Adrenal gland (tissue), 12 donors: ENCODE measurements around the gene CLCA4. TPM values are rescaled to one million over a fixed set of nuclear protein-coding genes. Genes with fewer than 3 reads are reported as not detected.
"Not testable (repeated sequence)": the region's sequence is repeated elsewhere in the genome, so short reads cannot be mapped to it uniquely, and the experiment has no call there.

Experiments
- DNase-seq, 7 donors: peaks; one replicate each; pipeline ENCODE4 v3.0.0-alpha.2; 2019 to 2020
- H3K27ac ChIP-seq, 5 donors: fragments of 200-600 bp; sonication (generic) in 4 of 5; 1 replicate in 3 of 5; 2 replicates in 2 of 5; pipeline versions ENCODE4 v1.5.1 to v1.8.0; 2016 to 2020; ENCODE audit warnings: mild to moderate bottlenecking in 1 of 5
- H3K27me3 ChIP-seq: fragments of 200-600 bp; 2 replicates; pipeline ENCODE4 v1.8.0; 2021
- H3K36me3 ChIP-seq, 2 donors: fragments of 200-600 bp; replicated peaks in 1 of 2; 1 replicate in 1 of 2; 2 replicates in 1 of 2; pipeline versions ENCODE4 v1.5.1 to v1.8.0; 2018 to 2022
- H3K4me1 ChIP-seq, 2 donors: fragments of 200-600 bp; replicated peaks in 1 of 2; 1 replicate in 1 of 2; 2 replicates in 1 of 2; pipeline versions ENCODE4 v1.5.1 to v1.8.0; 2018 to 2021
- H3K4me3 ChIP-seq, 4 donors: fragments of 200-600 bp; sonication (generic) in 3 of 4; one replicate each; pipeline ENCODE4 v1.5.1; 2016 to 2018
- H3K9me3 ChIP-seq, 3 donors: fragments of 200-600 bp; sonication (generic) in 1 of 3; replicated peaks in 1 of 3; 1 replicate in 2 of 3; 2 replicates in 1 of 3; pipeline versions ENCODE4 v1.5.1 to v1.8.0; 2016 to 2021
- POLR2A ChIP-seq, 2 donors: fragments of 450-650 bp; IDR thresholded peaks; one replicate each; pipeline ENCODE4 v1.6.1; 2017; ENCODE audit warnings: antibody characterized with exemption in 2 of 2, mild to moderate bottlenecking in 2 of 2, moderate library complexity in 1 of 2
- WGBS, 4 donors: extraction: QIAGEN DNeasy Blood & Tissue Kit in 2 of 4; methylation state at CpG; one replicate each; pipeline versions ENCODE4 v1.1.5 to v1.1.7; 2013 to 2017; 5-methylcytosine and 5-hydroxymethylcytosine counted together
- intact Hi-C, 2 donors: fragments of 100-400 bp; cut with DNase I; formaldehyde crosslinking; loops; one replicate each; pipeline versions ENCODE4 v1.14.1 to v1.15.0; 2022 to 2023
- polyA plus RNA-seq, 3 donors: library from polyadenylated mRNA; stranded (reverse); fragments of 200-250 nt in 2 of 3; fragments of 350-450 nt in 1 of 3; fragmentation: Illumina TruSeq in 1 of 3; extraction: RNeasy Lipid Tissue Mini Kit (QIAGEN cat#74804) in 1 of 3; gene quantifications; one replicate each; pipeline ENCODE4 v1.2.3, GENCODE V29; 2013 to 2014
- total RNA-seq, 9 donors: library from RNA; depleted of rRNA in 4 of 9; stranded (reverse); fragments of >200 nt in 4 of 9; fragments of 120-200 nt in 1 of 9; fragmentation: NEBNext Ultra II Directional in 1 of 9; extraction: Animal tissue kit (Norgen Biotek cat#: 25700) in 1 of 9; gene quantifications; one replicate each; pipeline versions ENCODE4 v1.1.0 to v1.2.4, GENCODE V29; 2013 to 2023
- TF ChIP-seq, protein P1 (sequence below), 6 experiments: fragments of 450-650 bp in 4 of 6; fragments of 200-600 bp in 2 of 6; sonication (generic) in 1 of 6; IDR thresholded peaks; 1 replicate in 5 of 6; 2 replicates in 1 of 6; pipeline versions ENCODE4 v1.5.1 to v1.8.0; 2016 to 2021; ENCODE audit warnings: antibody characterized with exemption in 6 of 6, mild to moderate bottlenecking in 2 of 6, moderate library complexity in 1 of 6
- donor health status: healthy with polysubstance abuse.
- donor health status: Bipolar disorder and iron deficiency.
- donor health status: DM: yes; HTN: yes; CAD: no.
- donor health status: DM: no; HTN: no; CAD: no.
- donor health status: DM: no; HTN: no; CAD: no.
- donor health status: DM: yes; HTN: yes; CAD: no.

CLCA4 gene
- total and polyA plus RNA-seq, 12 donors: 0.07 to 0.24 (median 0.20) TPM; not detected in 9

DNA sequence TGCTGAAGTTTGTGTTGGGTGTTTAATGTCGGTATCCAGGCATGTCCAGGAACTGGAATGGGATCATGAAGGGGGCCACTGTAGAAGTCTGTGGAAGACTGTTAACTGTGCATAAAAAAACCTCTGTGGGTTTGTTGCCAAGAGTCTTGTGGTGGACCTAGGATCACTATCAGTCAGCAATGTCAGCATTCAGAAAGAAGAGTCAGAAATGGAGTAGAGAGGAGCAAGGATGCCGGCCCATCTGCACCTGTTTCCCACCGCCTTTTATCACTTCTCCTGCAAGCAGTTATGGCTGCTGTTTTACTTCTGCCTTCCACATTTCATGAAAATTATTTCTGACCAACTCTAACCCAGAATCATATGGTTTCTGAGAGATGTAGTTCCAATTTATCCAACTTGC, 36.7 kb downstream of the CLCA4 start:
- intact Hi-C loops: no loop called here
- no peak for DNase-seq
- WGBS, 4 donors: 69 to 82% (median 77%) methylated on average over 3 of the region's 3 CpGs

DNA sequence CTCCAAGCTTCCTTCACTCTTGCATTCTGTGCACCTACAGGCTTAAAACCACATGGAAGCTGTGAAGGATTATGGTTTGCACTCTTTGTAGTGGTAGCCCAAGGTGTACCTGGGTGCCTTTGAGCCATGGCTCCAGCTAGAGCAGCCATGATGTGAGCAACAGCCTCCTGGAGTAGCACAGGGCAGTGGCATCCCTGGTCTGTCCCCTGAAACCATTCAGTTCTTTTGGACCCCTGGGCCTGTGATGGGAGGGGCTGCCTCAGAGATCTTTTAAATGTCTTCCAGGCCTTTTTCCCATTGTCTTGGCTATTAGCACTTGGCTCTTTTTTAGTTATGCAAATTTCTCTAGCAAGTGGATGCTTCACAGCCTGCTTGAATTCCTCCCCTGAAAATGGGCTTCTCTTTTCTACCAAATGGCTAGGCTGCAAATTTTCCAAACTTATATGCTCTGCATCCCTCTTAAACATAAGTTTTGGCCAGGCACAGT, 47.4 kb downstream of the CLCA4 start:
- TF ChIP-seq, protein P1, sequence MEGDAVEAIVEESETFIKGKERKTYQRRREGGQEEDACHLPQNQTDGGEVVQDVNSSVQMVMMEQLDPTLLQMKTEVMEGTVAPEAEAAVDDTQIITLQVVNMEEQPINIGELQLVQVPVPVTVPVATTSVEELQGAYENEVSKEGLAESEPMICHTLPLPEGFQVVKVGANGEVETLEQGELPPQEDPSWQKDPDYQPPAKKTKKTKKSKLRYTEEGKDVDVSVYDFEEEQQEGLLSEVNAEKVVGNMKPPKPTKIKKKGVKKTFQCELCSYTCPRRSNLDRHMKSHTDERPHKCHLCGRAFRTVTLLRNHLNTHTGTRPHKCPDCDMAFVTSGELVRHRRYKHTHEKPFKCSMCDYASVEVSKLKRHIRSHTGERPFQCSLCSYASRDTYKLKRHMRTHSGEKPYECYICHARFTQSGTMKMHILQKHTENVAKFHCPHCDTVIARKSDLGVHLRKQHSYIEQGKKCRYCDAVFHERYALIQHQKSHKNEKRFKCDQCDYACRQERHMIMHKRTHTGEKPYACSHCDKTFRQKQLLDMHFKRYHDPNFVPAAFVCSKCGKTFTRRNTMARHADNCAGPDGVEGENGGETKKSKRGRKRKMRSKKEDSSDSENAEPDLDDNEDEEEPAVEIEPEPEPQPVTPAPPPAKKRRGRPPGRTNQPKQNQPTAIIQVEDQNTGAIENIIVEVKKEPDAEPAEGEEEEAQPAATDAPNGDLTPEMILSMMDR (IDR thresholded peaks at IDR 0.05): no peak
- no peak for TF ChIP-seq POLR2A (IDR thresholded peaks at IDR 0.05)
- no peak overlapping the region for H3K27ac ChIP-seq
- peaks cover 0 to 5% (median 3%) of the 10 kb centered on the region in 3 donors for H3K9me3 ChIP-seq
- no peaks in the 10 kb centered on the region for H3K36me3 ChIP-seq
- DNase-seq: no peak
- no peaks in the 10 kb centered on the region for H3K4me1 ChIP-seq
- H3K4me3 ChIP-seq: no peak overlapping the region
- no peaks in the 10 kb centered on the region for H3K27me3 ChIP-seq
- intact Hi-C loops: no loop called here

More for the DNA sequence above, 36.7 kb downstream of the CLCA4 start:
- Histone ChIP-seq H3K36me3 (no peaks in the 10 kb centered on the region), H3K4me1 (no peaks in the 10 kb centered on the region), H3K4me3 (no peak overlapping the region), H3K27ac (no peak overlapping the region), H3K9me3 (no peaks in the 10 kb centered on the region), H3K27me3 (no peaks in the 10 kb centered on the region)
- TF ChIP-seq POLR2A (IDR thresholded peaks at IDR 0.05): no peak
- TF ChIP-seq, protein P1 (IDR thresholded peaks at IDR 0.05): no peak

DNA sequence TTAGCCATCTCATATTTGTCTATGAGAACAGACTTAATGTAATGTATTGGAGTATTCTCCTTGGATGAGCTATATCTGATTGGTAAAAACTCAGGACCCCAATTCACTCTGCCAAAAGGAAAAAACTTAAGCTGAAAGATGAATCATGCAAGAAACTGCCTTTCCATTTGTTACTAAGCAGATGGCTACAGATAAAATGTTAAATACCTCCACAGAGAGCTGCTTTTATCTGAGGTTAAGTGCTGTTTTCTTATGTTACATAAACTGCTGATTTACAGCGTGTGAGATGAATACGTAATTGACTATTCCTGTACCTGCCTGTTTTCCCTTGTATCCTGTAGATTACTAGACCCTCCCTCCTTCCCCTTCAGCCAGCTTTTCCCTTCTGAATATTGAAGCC, 49.3 kb downstream of the CLCA4 start:
- H3K4me1 ChIP-seq: no peaks in the 10 kb centered on the region
- no peaks in the 10 kb centered on the region for H3K27me3 ChIP-seq
- intact Hi-C loops: no loop called here
- TF ChIP-seq POLR2A (IDR thresholded peaks at IDR 0.05): no peak
- TF ChIP-seq, protein P1 (IDR thresholded peaks at IDR 0.05): no peak
- DNase-seq: no peak
- H3K4me3 ChIP-seq: no peak overlapping the region
- WGBS, 4 donors: 31 to 83% (median 70%) methylated on average over 2 of the region's 2 CpGs
- no peaks in the 10 kb centered on the region for H3K36me3 ChIP-seq
- no peak overlapping the region for H3K27ac ChIP-seq
- peaks cover 0 to 5% (median 3%) of the 10 kb centered on the region in 3 donors for H3K9me3 ChIP-seq

DNA sequence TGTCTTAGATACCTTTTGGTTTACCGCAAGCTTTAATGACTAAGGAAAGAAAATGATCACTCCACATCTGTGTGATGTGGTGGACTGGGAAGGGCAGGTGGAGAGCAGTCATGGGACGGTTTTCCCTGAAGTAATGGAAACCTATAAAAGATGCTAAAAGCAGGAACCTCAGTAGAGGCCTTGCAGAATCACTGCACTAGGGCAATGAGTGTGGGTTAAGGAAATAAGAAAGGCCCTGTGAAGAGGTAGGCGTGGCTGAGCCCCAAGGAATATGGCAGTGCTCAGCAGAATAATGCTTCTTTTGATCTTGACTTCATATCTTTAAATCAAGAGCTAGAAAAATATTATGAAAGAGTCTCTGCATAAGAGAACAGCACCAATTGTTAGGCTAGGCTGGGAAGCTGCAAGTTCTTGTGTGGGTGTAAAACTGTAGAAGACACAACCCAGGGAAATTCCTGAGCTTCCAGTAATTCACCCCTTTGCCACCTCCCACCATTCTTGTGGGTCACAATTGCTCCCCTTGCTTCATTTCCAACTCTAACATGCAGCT, 49.9 kb downstream of the CLCA4 start:
- TF ChIP-seq POLR2A (IDR thresholded peaks at IDR 0.05): no peak
- TF ChIP-seq, protein P1 (IDR thresholded peaks at IDR 0.05): no peak
- H3K36me3 ChIP-seq: no peaks in the 10 kb centered on the region
- peaks cover 0 to 5% (median 3%) of the 10 kb centered on the region in 3 donors for H3K9me3 ChIP-seq
- H3K4me3 ChIP-seq: no peak overlapping the region
- no peak overlapping the region for H3K27ac ChIP-seq
- intact Hi-C loops: no loop called here
- DNase-seq: no peak
- no peaks in the 10 kb centered on the region for H3K27me3 ChIP-seq
- no peaks in the 10 kb centered on the region for H3K4me1 ChIP-seq
- WGBS, 4 donors: 72 to 78% (median 76%) methylated on average over 3 of the region's 3 CpGs

DNA sequence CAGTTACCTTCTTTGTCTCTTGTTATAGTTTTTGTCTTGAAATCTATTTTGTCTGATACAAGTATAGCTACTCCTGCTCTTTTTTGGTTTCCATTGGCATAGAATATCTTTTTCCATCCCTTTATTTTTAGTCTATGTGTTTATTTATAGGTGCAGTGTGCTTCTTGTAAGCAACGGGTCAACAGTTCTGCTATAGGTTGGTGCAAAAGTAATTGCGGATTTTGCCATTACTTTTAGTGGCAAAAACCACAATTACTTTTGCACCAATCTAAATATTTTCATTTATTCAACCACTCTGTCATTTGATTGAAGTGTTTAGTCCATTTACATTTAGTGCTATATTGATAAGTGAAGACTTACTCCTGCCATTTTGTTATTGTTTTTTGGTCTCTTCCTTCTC, 59.2 kb downstream of the CLCA4 start:
- H3K27ac ChIP-seq, intact Hi-C loops, H3K36me3 ChIP-seq, H3K27me3 ChIP-seq, H3K4me3 ChIP-seq, H3K9me3 ChIP-seq, DNase-seq, H3K4me1 ChIP-seq: not testable (repeated sequence)
- WGBS, 4 donors: 79 to 91% (median 85%) methylated on average over 2 of the region's 2 CpGs
